Vagina (tissue), 2 donors: Measurements from ENCODE around the gene ZDHHC3.

Experiments
- CTCF ChIP-seq, 3 experiments: fragments of 450-650 bp in 2 of 3; fragments of 200-600 bp in 1 of 3; sonication (generic) in 1 of 3; IDR thresholded peaks; one replicate each; pipeline ENCODE4 v1.5.1; 2017 to 2019; ENCODE audit warnings: antibody characterized with exemption in 3 of 3, mild to moderate bottlenecking in 2 of 3, moderate library complexity in 2 of 3
- POLR2AphosphoS5 ChIP-seq, 2 donors: sonication (generic); formaldehyde crosslinking; IDR thresholded peaks; one replicate each; pipeline ENCODE4 v1.9.0; 2017; ENCODE audit warnings: antibody characterized with exemption in 2 of 2, mild to moderate bottlenecking in 2 of 2, low read depth in 1 of 2; ENCODE audit not compliant: insufficient read depth in 1 of 2

GRCh38 chr3:45001738-45002137 is 25.8 kb upstream of the ZDHHC3 start:
- no peak for TF ChIP-seq CTCF (IDR thresholded peaks at IDR 0.05)
- no peak for TF ChIP-seq POLR2AphosphoS5 (IDR thresholded peaks at IDR 0.05; ENCODE audit: insufficient read depth in 1 of 2, low read depth in 1 of 2)
